Suprapubic skin (tissue), 4 donors: ENCODE results near the gene CLIC3. TPM values are rescaled to one million over a fixed set of nuclear protein-coding genes. Genes with fewer than 3 reads are reported as not detected.

Experiments
- DNase-seq, 2 donors: peaks; one replicate each; pipeline ENCODE4 v3.0.0-alpha.2; 2019; ENCODE audit warnings: low spot score in 2 of 2
- H3K27ac ChIP-seq: fragments of 200-600 bp; sonication (generic); one replicate; pipeline ENCODE4 v1.5.1; 2019
- H3K27me3 ChIP-seq: fragments of 200-600 bp; sonication (generic); one replicate; pipeline ENCODE4 v1.5.1; 2019
- H3K36me3 ChIP-seq: fragments of 200-600 bp; sonication (generic); one replicate; pipeline ENCODE4 v1.5.1; 2019
- H3K4me1 ChIP-seq: fragments of 200-600 bp; sonication (generic); one replicate; pipeline ENCODE4 v1.5.1; 2019
- H3K4me3 ChIP-seq: fragments of 200-600 bp; sonication (generic); one replicate; pipeline ENCODE4 v1.5.1; 2019; ENCODE audit warnings: mild to moderate bottlenecking
- H3K9me3 ChIP-seq: fragments of 200-600 bp; sonication (generic); one replicate; pipeline ENCODE4 v1.5.1; 2019
- CTCF ChIP-seq, 2 donors: fragments of 200-600 bp in 1 of 2; fragments of 450-650 bp in 1 of 2; sonication (generic) in 1 of 2; IDR thresholded peaks; one replicate each; pipeline ENCODE4 v1.5.1; 2016 to 2019; ENCODE audit warnings: antibody characterized with exemption in 2 of 2, mild to moderate bottlenecking in 1 of 2, moderate library complexity in 1 of 2
- EP300 ChIP-seq: sonication (generic); formaldehyde crosslinking; IDR thresholded peaks from one replicate; pipeline ENCODE4 v1.6.1; 2017; ENCODE audit warnings: antibody characterized with exemption
- POLR2A ChIP-seq, 2 donors: fragments of 450-650 bp; IDR thresholded peaks; one replicate each; pipeline ENCODE4 v1.6.1; 2017; ENCODE audit warnings: antibody characterized with exemption in 2 of 2, mild to moderate bottlenecking in 2 of 2, moderate library complexity in 2 of 2
- POLR2AphosphoS5 ChIP-seq, 3 donors: sonication (generic); formaldehyde crosslinking; IDR thresholded peaks; one replicate each; pipeline ENCODE4 v1.6.1; 2017; ENCODE audit warnings: antibody characterized with exemption in 3 of 3
- WGBS: methylation state at CpG from one replicate; pipeline ENCODE4 v1.1.5; 2018; 5-methylcytosine and 5-hydroxymethylcytosine counted together
- total RNA-seq, 4 donors: library from RNA; depleted of rRNA; stranded (reverse); fragments of >200 nt; gene quantifications; one replicate each; pipeline ENCODE4 v1.1.0, GENCODE V29; 2016

Gene CLIC3
- total RNA-seq, 4 donors from 2014 or later = 20.6 to 159 (median 130) TPM

DNA sequence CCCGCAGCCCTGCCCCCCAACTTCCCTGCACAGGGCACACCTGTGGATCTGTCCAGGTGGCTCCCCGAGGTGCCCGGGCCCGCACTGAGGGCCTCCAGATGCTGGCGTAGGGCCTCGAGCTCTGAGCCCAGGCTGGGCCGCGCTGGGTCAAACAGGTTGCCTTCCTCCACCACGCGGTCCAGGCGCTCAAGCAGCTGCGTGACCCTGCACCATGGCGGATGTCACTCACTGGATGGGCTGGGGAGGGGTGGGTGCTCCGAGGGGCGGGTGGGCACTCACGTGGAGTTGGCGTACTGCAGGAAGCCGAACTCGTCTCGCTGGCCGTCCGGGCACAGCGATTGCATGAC, 26.3 kb upstream of the CLIC3 start:
- Histone ChIP-seq H3K4me1 (peaks cover 23% of the 10 kb centered on the region), H3K27me3 (no peaks in the 10 kb centered on the region), H3K9me3 (no peaks in the 10 kb centered on the region), H3K27ac (no peak overlapping the region), H3K36me3 (peaks cover 17% of the 10 kb centered on the region), H3K4me3 (no peak overlapping the region)
- 91% methylated on average over 19 of the region's 23 CpGs for WGBS
- TF ChIP-seq POLR2AphosphoS5 (IDR thresholded peaks at IDR 0.05) = no peak
- TF ChIP-seq CTCF (IDR thresholded peaks at IDR 0.05) = no peak
- TF ChIP-seq EP300 = no peak
- no peak for TF ChIP-seq POLR2A (IDR thresholded peaks at IDR 0.05)
- no peak for DNase-seq

GRCh38 chr9:137021979-137022661, 25.8 kb upstream of the CLIC3 start:
- Histone ChIP-seq H3K36me3 (peaks cover 22% of the 10 kb centered on the region), H3K9me3 (no peaks in the 10 kb centered on the region), H3K27ac (no peak overlapping the region), H3K4me1 (peaks cover 18% of the 10 kb centered on the region), H3K4me3 (no peak overlapping the region), H3K27me3 (no peaks in the 10 kb centered on the region)
- no peak for DNase-seq
- WGBS = 43% methylated on average over 19 of the region's 30 CpGs
- TF ChIP-seq POLR2A (IDR thresholded peaks at IDR 0.05) (no peak), CTCF (IDR thresholded peaks at IDR 0.05) (no peak), EP300 (no peak), POLR2AphosphoS5 (IDR thresholded peaks at IDR 0.05) (no peak)

DNA sequence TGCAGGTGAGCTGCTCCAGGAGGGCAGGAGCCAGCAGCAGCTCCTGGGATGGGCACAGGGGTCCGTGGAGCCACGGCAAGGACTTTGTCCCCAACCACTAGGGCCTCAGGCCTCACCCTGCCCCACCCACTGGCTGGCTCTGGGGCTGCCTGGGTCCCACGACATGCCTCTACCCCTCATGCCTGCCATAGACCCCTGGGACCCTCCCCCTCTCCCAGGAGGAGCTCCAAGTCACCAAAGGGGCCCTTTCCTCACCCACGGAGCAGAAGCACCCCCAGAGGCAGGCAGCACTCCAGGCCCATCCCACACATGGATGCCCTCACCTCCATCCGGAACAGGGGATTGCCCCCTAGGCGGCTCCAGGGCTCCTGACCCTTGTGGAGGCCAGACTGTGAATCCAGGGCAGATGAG, 25.2 kb upstream of the CLIC3 start:
- H3K36me3 ChIP-seq = peaks cover 27% of the 10 kb centered on the region
- H3K4me1 ChIP-seq = peaks cover 12% of the 10 kb centered on the region
- TF ChIP-seq EP300 (no peak), CTCF (IDR thresholded peaks at IDR 0.05) (no peak), POLR2AphosphoS5 (IDR thresholded peaks at IDR 0.05) (no peak), POLR2A (IDR thresholded peaks at IDR 0.05) (no peak)
- no peak for DNase-seq
- H3K9me3 ChIP-seq = no peaks in the 10 kb centered on the region
- no peaks in the 10 kb centered on the region for H3K27me3 ChIP-seq
- H3K27ac ChIP-seq = no peak overlapping the region
- WGBS = 80% methylated on average over 3 of the region's 6 CpGs
- no peak overlapping the region for H3K4me3 ChIP-seq

- Histone ChIP-seq H3K9me3 (no peaks in the 10 kb centered on the region), H3K4me1 (peaks cover 6% of the 10 kb centered on the region), H3K4me3 (no peak overlapping the region), H3K36me3 (peaks cover 33% of the 10 kb centered on the region), H3K27ac (no peak overlapping the region), H3K27me3 (no peaks in the 10 kb centered on the region)
- WGBS = 94% methylated on average over 6 of the region's 32 CpGs
- no peak for DNase-seq
- TF ChIP-seq EP300 (no peak), POLR2AphosphoS5 (IDR thresholded peaks at IDR 0.05) (no peak), CTCF (IDR thresholded peaks at IDR 0.05) (no peak), POLR2A (IDR thresholded peaks at IDR 0.05) (no peak)
Observed at GRCh38 chr9:137020771-137021567, 24.6 kb upstream of the CLIC3 start.
